ENCODE measurements around the gene C14orf132. TPM values are rescaled to one million over a fixed set of nuclear protein-coding genes. Genes with fewer than 3 reads are reported as not detected.

Gene C14orf132
- total RNA-seq, result 11.5 and 26.6 TPM in 2 replicates

GRCh38 chr14:96038920-96039632, at the start of gene C14orf132:
C14orf132 (plus strand) TSS chr14:96039362; CDS start chr14:96039501, 139 bp downstream.

Other genes with a start within 250 kb of the C14orf132 start
- gene TUNAR, start 162.5 kb upstream of the C14orf132 start, total RNA-seq, result not detected in 2 replicates
- 43.4 and 74.1 TPM in 2 replicates for gene BDKRB2, start 165.5 kb downstream of the C14orf132 start, total RNA-seq
- 8.2 and 19.8 TPM in 2 replicates for gene BDKRB1, start 216.8 kb downstream of the C14orf132 start, total RNA-seq